GM18519 (cell line): Measurements from ENCODE around the gene ARHGEF4.

Source experiments
- ATAC-seq: cut with Tn5 transposase; IDR thresholded peaks from one replicate; pipeline ENCODE4 v1.9.1; 2021; ENCODE audit warnings: mild to moderate bottlenecking, moderate library complexity; ENCODE audit not compliant: unreplicated experiment, low FRiP score

ARHGEF4 gene

DNA sequence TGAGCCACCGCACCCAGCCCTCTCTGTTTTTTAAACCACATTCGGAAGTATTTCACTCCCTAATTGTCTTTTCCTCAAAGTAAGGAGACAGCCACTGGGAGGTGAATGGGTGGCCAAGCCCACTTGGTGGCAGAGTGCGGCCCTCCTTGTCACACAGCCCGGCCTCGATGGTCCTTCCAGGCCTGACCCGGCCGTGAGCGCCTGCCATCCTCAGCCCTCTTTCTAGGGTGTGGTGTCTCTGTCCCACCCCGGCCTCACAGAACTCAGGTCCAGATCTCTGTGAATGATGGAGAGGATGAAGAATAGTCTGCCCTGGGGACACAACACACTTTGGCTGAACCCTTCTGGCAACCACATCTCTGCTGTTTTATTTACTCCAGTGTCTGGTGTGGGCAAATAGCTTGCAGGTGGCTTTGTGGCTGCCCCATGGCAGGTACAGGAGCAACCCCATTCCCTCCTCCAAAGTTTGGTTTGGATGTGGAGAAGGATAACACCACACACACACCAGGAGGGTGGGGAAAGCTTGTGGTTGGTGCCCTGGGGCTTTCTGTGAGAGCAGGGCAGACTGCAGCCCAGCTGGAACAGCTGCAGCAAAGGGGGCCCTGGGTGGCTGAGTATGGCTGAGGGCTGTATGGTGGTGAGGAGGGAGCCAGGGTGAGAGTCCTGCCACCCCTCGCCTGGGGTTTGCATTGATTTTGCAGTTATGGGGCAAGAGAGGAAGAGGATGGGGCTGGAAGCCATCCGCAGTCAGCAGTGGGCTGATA is 167.9 kb downstream of the ARHGEF4 start:
- no peak for ATAC-seq

DNA sequence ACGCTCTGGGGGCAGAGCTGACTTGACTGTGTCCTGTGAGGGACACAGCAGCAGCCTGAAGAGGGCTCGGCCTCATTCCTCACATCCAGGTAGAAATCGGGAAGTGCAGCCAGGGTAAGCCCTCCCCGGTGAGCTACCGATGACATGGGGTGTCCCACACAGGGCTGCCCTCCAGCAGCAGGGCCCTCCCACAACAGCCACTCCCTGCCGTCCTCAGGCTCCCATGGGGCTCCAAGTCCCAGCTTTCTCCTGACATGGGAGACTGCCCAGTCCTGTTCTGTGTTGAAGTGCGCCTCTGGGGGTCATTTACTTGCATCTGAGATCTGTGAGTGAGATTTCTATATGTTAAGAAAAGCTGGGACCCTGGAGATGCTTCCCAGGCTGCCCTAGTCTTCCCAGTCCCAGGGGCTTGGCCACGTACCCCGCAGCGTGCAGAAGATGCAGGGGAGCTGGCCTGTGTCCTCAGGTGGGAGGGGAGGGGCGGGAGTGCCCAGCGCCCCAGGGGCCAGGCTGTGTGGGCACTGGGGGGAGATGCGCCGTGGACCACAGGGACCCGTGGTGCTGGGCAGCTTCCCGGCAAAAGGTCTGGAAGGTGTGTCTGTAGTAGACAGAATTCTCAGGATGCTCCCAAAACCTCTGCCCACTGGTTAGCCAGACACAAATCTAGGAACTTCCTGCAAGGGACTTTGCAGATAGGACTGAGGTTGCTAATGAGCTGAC is 168.7 kb downstream of the ARHGEF4 start:
- ATAC-seq = no peak

DNA sequence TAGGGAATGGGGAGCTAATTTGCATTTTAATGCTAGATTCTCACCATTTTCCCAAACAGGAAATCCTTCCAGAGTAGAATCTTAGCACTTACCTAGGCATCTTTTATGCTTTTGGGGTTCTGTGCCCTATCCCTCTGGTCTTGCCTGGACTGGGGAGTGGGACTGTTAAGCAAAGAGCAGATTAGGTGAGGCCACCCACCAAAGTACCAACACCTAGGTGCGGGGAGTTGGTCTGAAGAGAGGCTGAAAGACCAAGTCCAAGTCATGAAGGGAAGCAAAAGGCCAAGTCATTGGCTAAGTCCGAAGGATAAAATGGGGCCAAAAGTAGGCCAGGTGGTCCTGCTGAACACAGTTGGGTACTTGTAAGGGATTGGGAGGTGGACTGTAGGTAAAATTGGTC is 169.8 kb downstream of the ARHGEF4 start:
- ATAC-seq = no peak

DNA sequence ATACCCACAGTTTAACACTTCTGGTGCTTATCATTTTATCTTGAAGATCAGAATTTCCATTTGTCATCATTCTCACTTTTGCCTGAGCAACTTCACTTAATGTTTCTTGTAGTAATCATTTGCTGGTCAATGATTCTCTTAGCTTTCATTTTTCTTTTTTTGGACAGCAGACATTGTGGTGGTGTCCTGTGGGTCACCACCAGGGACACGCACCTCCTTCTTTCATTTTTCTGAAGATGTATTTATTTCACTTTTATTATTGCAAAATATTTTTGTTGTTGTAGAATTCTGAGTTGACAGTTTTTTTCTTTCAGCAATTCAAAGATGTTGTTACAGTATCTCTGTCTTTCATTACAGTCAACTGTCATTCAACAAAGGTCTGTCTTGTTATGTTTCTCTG is 172.3 kb downstream of the ARHGEF4 start:
- no peak for ATAC-seq

DNA sequence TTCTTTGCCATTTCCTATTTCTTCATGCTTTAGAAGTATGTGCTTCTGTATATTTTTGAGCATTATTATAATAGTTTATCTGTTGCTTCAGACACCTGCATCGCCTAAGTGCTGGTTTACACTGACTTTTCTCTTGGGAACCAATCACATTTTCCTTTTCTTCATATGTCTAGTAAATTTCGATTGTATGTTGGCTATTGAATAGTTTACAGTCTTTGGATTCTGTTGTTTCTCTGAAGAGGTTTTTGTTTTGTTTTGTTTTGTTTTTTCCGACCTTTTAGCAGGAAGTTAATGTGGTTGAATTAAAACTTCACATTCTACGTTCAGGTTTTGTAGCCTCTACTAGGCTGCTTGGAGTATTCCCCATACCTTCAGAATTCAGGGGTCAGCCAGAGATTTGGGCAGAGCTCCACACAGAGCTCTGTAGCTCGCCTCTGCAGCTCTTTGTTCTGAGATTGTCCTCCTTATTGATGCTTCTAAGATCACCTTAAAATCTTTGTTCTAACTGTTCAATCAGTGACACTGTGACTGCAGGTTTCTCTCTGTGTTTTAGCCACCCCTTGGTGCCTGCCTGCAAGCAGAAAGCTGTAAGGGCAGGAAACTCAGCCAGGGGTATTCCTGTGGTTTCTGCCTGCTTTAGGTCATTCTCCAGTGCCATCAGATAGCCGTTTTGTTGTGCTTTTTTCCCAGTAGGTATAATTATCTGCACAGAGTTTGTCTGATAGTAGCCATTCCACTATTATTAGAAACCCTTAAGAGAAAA is 173.2 kb downstream of the ARHGEF4 start:
- no peak for ATAC-seq

DNA sequence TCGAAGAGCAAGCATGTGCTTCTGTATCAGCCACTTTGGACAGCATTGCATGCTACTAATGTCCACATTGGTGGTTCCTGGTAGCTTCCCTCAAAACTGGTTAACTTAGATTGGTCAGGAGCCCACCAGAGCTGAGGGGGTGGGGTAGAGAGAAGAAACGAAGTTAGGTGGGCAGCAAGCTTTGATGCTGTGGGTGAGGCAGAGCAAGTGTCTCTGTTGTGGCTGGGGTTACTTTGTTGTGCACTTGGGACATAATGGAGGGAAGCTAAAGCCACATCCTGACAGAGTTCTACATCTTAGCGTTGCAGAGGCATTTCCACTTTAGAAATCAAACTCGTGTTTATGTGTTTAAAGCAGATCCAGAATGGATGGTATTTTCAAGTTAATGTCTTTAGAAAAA is 173.9 kb downstream of the ARHGEF4 start:
- ATAC-seq = no peak

DNA sequence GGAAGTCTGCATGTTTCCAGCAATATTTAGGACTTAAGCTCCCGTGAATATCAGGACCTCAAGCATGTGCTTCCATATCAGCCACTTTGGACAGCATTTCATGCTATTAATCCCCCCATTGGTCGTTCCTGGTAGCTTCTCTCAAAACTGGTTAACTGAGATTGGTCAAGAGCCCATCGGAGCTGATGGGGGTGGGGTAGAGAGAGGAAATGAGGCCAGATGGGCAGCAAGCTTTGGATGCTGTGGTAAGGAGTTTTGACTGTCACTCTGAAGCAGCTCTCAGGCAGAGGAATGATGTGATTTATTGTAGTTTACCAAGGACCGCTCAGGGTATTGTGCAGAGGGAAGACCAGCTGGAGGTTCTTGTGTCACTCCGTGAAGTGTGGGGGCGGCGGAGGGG is 174.8 kb downstream of the ARHGEF4 start:
- ATAC-seq = no peak

DNA sequence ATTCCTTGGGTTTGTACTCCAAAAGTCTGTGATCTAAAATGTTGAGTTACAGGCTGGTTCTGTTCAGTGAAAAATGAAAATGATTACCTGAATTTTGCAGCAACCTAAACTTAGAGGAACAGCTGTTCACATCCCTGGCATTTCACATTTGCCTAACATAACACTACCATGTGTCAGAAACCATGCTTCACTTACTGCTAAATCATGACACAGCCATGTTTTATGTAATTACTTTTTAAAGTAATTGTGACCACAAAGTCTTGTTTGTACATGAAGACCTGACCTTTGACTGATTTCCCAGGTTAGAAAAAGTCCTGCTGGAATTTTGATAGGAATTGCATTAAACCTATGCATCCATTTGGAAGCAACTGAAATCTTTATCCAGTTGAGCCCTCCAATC is 177.4 kb downstream of the ARHGEF4 start:
- ATAC-seq = no peak

DNA sequence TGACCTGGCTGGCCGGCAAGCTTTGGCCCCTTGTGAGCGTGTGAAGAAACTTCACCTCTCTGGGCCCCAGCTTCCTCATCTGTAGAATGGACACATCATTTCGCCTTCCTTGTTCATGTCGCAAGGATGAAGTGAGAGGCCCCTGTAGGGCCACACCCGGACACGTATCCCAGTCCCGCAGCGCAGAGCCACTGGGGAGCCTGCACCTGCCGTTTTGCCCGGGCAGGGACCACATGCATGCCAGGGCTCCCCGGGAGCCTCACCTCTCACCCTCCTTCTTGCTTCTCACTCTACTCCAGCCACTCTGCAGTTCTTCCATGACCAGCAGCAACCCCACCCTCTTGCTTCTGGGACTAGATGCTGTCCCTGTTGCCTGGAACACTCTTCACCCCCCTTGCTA is 179.1 kb downstream of the ARHGEF4 start:
- no peak for ATAC-seq

DNA sequence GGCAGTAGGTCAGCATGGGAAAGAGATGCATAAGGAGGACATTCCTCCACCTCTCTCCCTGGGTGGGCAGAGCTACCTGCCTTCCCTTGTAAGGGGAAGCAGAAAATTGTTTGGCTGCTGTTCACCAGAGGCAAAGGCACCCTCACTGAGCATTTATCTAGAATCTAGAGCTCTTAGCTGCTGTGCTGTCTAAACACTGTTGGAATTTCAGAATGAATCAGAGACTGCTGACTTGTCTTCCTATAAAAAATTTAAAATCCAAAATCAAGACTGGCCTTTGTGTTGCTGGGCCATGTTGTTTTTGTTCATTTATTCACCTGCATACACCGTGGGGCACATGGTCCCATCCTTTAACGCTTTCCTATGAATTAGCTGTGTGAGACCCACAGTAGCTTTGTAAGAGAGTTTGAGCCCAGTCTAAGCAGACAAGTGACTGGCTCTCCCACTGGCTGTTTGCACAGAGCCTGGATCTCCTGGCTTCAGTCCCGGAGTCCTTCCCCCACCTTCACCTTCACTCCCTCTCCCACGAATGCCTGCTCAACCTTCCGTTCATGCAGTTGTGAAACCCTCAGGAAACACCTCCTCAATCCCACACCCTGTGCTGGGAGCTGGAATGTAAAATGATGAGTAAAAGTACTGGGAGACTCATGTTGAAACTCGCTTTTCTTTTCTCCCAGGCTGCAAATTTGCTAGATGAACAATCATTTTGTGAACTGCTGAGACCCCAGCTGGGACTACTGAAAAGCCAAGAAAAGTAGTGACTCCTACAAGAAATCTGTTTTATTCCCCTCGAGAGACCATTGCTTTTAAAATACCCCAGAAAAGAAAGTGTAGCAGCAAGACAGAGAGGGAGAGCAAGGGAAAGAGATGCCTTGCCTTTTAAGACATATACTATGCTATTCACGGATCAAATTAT is 180.4 kb downstream of the ARHGEF4 start:
- ATAC-seq = no peak

DNA sequence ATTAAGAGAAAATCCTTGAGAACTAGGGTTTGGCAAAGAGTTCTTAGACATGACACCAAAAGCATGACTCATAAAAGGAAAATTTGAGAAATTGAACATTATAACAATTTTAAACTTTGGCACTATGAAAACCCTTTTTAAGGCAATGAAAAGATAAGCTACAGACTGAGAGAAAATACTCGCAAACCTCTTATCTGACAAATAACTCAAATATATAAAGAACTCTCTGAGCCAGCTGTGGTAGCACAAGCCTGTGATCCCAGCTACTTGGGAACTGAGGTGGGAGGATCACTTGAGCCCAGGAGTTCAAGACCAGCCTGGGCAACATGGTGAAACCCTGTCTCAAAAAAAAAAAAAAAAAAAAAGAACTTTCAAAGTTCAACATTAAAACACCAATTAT is 186.0 kb downstream of the ARHGEF4 start:
- no peak for ATAC-seq

DNA sequence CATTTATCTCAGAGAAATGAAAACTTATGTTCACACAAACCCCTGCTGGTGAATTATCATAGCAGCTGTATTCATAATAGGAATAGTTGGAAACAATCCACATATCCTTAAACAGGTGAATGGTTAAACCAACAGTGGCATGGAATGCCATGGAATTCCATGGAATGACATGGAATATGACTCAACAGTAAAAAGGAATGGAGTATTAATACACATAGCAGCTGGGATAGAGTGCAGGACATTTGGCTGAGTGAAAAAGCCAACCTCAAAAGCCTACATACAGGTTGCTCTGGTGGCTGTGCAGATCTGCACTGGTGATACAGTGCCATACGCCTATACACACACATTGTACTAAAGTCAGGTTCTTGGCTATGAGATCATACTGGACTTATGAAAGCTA is 187.0 kb downstream of the ARHGEF4 start:
- ATAC-seq = no peak

DNA sequence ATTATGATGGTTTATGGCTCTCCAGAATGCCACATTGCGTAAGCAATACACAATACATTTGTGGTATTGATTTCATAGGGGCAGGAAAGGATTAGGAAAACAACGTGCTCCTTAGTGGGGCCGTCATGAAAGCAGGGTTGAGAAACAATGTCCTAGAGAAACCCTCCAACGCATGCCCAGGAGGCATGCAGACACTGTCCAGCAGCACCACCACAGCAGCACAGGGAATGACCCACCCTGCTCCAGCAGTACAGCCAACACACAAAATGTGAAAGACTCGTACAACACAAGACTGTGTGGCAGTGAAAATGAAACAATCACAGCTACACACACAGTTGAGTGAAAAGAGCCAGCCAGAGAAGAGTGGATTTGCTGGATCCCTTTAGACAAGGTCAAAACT is 190.2 kb downstream of the ARHGEF4 start:
- no peak for ATAC-seq

DNA sequence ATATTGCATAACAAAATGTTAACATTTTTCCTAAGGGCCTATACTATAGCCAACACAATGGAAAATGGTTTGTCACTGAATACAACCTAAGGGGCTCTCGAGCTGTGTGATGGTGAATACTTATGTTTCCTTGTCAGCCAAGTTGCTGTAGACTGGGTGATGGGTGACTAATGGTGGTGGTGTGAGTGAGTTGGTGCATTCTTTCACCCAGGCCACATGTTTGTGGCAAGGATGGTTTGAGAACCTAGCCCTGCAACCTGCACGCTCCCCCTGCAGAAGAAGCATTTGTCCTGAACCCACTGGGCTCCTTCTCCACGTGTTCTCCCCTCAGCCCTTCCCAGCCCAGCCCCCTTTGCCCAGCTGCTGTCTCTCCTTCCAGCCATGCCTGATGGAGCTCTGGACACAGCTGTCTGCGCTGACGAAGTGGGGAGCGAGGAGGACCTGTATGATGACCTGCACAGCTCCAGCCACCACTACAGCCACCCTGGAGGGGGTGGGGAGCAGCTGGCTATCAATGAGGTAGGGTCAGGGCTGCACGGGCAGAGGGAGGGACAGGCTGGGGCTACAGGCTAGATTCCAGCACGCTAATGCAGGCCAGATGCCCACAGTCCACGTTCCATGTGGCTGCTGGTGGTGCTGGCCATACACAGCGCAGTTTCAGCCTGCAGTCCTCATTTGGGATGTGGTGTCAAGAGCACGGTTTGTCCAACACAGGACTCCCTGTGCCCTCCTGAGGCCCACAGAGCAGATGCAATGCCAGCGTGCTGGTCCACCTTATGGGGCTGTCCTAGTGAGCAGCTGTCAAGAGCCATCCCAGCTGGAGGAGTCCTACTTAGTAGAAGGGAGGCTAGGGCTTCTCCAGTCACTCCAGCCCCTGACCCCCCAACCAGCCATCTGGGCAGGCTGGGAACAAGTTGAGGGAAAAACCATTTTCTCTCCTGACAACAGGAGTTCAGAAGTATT is 191.1 kb downstream of the ARHGEF4 start:
- ATAC-seq = no peak

DNA sequence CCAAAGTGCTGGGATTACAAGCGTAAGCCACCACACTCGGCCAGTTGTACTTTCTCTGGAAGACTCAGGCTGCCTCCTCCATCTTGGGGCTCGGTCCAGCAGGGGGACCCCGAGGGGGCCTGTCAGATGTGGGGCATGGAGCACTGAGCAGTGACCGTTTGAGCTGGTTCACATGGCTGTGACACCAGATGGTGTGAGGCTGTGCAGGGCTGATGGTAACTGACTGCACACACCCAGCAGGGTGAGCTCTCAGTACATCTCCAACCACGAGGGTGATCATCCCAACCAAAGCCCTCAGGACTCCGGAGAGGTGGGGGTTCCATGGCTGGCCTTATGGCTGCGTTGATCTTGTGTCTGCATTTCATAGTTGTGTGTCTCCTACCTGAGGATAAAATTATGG is 193.1 kb downstream of the ARHGEF4 start:
- ATAC-seq = no peak

DNA sequence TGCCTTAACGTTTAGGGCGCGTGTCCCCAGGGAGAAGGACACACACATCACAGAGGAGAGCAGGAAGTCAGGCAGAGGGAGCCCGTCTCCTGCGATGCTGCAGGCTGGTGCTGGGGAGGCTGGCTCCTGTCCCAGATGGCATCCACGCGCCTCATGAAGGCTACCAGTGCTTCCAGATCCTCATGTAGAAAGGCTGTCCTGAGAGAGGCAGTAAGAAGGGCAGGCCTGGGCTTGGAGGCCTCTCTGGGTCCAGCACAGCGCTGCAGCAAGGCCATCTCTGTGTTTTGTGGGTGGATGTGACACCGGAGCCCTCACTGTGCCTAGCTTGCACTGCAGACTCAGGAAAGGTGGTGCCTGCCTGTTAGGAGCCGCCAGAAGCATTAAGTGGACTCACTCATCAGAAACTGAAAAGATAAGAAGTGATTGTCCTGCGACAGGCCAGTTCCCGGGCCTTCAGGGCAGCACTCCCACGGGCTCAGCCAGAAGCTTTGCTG is 193.8 kb downstream of the ARHGEF4 start:
- ATAC-seq = no peak

DNA sequence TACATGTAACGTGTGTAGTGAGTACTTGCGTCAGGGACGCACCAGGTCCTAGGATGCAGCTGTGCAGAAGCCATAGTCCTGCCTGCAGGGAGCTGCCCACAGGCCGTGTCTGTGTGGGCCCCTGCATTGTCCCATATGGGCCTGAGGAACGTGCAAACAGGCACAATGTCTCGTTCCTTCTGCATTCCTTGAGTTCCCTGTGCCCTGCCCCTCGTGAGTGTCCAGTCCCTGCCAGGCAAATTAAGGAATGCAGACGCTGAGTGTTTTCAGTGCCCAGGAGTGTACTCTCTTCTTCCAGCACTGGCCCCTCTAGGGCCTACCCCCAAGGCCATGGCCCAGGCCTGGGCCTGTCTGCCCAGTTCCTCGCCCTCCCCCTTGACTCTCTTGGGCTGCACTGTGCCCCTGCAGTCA is 194.7 kb downstream of the ARHGEF4 start:
- no peak for ATAC-seq

DNA sequence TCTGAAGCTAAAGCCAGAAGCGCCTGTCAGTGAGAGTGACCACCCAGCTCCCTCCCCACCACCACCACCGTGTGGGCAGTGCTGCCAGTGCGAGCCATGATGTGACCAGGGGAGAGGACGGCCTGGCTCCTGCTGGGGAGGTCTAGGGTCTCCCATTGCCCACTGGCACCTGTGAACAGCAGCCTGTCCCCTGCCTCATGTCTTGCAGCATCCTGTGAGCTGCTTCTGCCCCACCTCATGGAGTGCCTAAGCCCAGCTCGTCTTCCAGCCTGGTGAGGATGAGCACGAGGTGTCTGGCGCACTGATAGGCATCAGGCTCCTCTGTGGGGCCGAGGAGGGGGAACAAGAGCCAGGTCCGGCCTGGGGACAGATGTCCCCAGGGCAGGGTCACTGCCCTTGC is 195.2 kb downstream of the ARHGEF4 start:
- no peak for ATAC-seq

DNA sequence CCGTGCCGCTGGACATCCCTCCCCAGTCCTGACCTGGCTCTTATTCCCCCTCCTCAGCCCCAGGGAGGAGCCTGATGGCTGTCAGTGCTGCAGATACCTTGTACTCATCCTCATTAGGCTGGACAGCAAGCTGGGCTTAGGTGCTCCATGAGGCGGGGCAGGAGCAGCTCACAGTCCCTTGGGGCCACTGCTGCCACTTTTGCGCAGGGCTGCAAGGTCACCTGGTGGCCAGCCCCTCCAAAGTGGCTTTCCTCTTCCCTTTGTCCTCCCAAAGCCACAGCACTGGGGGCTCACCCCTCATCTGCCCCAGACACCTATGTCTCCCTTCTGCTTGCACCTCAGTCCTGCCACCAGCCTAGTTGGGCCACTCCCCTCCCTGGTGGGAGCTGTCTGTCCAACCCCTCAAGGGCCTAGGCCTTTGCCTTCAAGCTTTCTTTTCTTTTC is 195.7 kb downstream of the ARHGEF4 start:
- ATAC-seq = no peak
